ENCODE measurements around the gene EPB41.
"Not testable (repeated sequence)": the region's sequence is repeated elsewhere in the genome, so short reads cannot be mapped to it uniquely, and the experiment has no call there.

The EPB41 gene

DNA sequence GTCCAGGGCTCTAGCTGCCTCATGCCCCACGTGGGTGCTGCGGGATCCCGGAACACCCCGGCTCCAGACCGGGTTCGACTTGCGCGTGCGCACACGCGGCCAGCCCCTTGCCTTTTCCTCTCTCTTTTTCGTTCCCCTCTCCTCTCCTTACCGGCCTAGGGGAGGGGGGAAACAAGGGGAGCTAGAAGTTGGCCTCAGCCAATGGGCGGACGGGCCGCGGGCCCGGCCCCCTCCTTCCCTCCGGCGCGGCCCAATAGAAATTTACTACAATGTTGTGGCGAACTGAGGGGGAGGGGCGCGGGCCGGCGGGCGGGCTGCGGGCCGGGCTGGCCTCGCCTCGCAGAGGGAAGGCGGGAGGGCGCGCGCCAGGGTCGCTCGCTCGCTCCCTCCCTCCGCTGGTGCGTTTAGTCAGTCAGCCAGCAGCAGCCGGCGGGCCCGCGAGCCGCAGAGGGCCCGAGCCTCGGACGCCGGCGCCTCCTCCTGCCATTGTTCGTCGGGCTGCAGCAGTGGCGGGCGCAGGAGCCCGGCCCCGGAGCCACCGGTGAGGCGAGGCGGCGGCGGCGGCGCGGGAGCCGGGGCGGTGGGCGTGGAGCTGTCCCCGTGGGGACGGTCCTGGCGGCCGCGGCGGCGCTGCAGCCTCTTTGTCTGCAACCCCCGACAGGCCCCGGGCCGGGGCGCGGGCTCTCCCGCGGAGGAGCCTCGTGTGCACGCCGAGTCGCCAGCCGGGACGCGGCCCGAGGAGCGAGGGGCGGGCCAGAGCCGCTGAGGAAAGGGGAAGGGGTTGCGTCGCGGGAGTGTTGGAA, at the start of gene EPB41:
Gene EPB41, plus strand, starts transcription at position 342 of the 803 bp plus-strand sequence. CDS start 72,869 bp downstream, outside the sequence.
- DNase-seq, result peak; percentile 95

GRCh38 chr1:28864695-28865094, 49.7 kb upstream of the EPB41 start:
- DNase-seq, result no peak

GRCh38 chr1:28865997-28866650, 48.2 kb upstream of the EPB41 start:
- DNase-seq, result no peak

DNA sequence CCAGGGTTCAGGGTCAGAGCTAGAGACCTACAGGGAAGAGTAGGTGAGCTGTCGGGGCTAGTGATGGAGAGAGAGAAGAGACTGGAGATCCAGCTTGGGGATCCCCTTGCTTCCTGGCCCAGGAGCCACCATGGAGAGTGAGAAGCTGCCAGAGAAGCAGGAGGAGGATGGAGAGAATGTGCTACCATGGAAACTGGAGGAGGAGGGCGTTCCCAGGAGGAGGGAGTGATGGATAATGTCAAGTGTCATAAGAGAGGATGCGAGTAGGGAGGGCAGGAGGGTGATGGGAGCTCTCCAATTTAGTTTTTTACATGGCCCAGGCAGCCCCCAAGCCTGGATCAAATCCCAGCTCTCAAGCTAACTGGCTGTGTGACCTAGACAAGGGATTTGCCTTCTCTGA, 46.5 kb upstream of the EPB41 start:
- no peak for DNase-seq

DNA sequence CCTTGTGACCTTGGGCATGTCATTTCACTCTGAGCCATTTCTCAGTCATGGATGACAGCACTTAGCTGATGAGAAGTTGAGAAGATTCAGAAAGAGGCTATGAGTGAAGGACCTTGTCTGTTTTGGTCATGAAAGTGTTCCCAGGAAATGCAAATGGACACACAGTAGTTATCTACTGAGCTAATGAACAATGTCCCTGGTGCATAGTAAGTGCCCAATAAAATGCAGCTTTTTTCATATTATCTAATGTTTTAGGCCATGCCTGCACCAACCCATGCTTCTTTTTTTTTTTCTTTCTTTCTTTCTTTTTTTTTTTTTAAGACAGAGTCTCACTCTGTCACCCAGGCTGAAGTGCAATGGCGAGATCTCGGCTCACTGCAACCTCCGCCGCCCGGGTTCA, 44.4 kb upstream of the EPB41 start:
- no peak for DNase-seq

DNA sequence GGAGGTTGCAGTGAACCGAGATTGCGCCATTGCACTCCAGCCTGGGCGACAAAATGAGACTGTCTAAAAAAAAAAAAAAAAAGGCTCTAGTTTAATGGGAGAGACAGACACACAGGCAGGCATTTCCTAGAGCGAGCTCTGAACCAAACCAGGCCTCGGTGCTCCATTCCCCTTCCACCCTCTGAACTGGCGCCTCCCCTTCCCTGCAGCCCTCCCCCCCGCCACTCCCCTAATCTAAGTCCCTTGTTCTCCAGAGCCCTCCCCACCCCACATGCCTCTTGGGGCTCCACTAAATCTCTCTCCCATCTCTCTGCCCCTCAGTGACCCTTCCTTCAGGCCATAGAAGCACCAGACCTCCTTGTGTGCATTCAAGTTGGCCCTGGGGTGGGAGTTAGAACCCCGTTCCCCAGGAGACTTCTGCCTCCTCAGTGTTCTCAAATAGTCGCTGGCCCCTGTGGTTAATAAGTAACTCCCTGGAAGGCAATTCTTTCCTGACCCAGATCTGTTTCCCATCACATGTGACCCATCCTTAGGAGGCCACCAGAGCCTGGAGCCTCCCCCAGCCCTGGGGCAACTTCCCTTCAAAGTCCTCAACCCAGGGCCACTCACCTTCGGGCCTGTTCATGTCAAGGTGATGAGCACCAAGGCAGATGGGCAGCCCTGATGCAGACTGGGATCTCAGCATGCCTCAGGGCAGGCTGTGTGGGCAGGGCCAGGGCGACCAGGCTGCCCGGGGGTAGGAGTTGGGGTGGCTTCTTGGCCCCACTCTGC, 42.6 kb upstream of the EPB41 start:
- DNase-seq, result no peak

DNA sequence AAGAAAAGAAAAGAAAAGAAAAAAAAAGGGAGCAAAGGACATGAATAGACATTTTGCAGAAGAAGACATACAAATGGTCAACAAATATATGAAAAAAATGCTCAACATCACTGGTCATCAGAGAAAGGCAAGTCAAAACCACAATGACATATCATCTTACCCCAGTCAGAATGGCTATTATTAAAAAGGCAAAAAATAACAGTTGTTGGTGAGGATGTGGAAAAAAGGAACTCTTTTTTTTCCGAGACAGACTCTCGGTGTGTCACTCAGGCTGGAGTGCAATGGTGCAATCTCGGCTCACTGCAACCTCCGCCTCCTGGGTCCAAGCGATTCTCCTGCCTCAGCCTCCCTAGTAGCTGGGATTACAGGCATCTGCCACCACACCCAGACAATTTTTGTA, 39.2 kb upstream of the EPB41 start:
- DNase-seq, result not testable (repeated sequence)

DNA sequence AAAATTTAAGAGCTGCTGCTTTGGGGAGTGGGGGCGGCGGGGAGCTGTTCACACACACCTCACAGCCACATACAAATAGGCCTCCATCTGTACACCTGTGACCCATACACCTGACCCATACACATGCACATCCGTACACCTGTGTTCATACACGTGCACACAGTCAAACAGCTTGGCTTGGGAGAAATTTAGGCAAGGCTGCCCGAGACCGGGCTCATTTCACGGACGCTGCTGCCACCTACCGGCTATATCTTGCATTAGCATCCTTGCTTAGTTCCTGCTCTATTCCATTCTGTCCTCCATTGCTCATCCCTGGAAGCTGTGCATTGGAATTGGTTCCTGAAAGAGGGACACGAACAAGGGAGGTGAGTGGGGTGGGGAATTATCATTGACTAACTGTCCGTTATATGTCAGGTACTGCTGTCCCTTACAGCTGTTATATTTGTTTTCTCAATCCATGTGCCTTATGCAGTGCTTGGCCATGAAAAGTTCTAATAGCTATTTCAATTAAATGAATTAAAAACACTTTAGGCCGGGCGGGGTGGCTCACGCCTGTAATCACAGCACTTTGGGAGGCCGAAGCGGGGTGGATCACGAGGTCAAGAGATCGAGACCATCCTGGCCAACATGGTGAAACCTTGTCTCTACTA, 37.1 kb upstream of the EPB41 start:
- peak; percentile 80 for DNase-seq

DNA sequence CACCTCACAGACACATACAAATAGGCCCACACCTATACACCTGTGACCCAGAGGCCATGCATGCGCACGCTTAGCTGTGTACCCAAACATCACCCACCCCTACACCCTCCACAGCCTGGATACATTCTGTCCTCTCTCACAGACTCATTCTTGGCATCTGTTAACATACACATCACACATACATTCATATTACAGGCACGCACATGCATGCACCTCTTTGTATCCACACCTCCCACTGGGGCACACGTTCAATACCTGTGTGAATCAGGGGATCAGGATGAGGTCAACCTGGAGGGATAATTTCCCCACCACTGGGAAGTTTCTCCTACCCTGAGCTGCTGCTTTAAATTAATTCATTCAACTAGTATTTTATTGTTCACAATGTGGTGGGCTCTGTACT, 35.6 kb upstream of the EPB41 start:
- DNase-seq, result no peak

- peak; percentile 88 for DNase-seq
These were observed 32.2 kb upstream of the EPB41 start for GRCh38 chr1:28882009-28882628.

DNA sequence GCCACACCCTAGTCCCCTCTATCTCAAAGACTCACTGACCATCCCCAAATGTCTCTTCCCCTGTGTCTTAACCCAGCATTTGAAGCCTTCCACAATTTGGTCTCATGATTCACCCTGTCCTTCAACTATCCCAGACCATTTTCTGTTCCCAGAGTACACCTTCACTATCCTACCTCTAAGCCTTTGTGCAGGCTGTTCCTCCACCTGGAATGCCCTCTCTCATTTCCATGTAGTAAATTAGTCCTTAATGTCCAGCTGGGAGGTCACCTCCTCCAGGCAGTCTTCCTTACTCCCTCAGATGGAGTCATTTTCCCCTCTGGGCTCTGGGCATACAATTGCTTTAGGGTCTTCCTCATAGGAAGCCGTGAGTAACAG, 31.1 kb upstream of the EPB41 start:
- DNase-seq, result no peak

DNA sequence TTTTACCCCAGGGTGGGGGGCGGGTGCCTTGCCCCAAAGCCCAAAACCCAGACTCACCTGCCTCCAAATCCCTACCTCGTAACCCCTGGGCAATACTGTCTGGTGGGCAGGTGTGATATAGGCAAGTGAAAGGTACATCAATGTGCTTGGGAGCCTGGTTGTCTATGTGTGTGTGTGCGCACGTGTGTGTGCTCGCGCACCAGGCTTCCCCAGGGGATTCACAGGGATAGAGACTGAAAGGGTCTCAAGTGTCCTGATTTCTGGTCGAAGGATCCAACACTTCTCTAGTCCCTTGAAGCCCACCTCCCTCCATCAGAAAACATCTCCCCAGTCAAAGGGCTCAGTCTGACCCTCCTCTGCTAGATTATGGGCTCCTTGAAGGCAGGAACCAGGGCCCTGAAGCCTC, 28.9 kb upstream of the EPB41 start:
- DNase-seq, result no peak

- no peak for DNase-seq
These were observed 28.2 kb upstream of the EPB41 start for GRCh38 chr1:28885977-28886730.

- peak; percentile 76 for DNase-seq
These were observed 27.5 kb upstream of the EPB41 start for GRCh38 chr1:28886731-28887418.

GRCh38 chr1:28887419-28887834, 26.9 kb upstream of the EPB41 start:
- no peak for DNase-seq

DNA sequence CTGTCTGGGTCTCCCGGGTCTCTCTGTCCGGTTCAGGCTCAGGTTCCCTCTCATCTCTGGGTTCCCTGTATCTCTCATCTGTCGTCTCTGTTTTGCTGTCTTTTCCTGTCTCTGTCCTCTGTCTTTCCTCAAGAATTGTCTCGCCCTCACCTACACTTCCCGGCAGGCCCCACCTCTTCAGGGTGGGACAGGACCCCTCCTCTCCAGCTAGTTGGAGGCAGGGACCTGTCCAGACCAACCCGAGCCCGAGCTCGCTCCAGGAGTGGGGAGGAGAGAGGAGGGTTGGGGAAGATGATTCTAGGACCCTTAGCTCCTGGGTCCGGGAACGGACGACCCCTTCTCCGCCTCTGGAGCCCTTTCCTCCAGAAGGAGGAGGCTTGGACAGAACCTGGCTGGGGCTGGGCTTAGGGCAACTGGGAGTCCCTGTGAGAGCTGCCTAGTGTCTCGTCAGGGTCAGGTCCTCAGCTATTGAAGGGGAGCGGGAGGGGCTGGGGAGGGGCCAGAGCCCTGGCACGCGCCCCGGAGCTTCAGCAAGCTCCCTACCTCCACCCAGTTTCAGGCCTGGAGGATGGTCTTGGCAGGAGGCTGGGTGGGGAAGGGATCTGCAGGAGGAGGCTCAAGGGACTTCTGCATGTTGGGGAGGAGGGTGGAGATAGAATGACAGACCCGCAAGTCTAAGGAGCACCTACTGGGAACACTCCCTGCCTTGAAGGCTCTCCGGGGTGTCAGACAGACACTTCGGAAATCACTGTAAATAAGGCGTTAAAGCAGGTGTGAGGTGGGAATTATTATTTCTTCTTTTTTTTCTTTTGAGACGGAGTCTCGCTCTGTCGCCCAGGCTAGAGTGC, 26.3 kb upstream of the EPB41 start:
- DNase-seq, result peak; percentile 59

- no peak for DNase-seq
These were observed 25.5 kb upstream of the EPB41 start for GRCh38 chr1:28888915-28889314.

DNA sequence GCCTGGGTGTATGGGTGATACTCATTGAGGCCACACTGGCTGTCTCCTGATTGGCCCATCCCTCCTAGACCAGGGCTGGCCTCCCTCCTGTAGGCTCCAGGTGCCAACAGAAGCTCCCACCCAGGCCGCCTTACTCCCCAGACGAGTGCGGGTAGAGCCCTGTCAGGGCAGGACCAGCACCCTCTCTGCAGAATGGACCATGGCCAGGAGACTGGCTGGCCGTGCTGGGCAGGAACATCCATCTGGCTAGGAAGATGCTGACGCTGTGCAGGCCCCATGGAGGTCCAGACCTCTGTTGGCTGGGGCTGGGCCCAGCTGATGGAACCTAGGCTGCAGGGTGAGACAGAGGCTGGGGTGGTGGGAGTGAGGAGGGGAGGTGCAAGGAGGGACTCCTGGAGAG, 25.0 kb upstream of the EPB41 start:
- no peak for DNase-seq

GRCh38 chr1:28890435-28890834, 23.9 kb upstream of the EPB41 start:
- no peak for DNase-seq

DNA sequence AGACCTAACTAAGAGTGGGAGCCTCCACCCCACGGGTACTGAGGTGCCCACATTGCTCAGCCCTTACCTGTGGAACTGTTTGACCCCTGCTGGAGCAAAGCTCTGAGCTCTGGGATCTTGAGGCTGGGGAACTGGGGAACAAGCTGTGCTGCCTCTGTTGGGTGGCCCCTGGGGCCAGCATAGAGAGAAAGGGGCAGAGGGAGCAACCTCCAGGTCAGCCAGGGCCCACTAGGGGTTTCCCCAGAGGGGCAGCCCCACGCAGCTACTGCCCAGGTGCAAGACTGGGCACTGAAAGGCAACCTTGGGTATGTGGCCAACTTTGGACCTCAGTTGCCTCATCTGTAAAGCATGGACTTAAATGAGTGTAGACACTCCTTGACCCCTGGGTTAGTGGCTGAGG, 23.5 kb upstream of the EPB41 start:
- no peak for DNase-seq
